ENCODE measurements around the gene KMT2A. TPM values are rescaled to one million over a fixed set of nuclear protein-coding genes. Genes with fewer than 3 reads are reported as not detected.

The KMT2A gene
- total and polyA plus RNA-seq, 8 donors = 4.5 to 98.2 (median 25.9) TPM

DNA sequence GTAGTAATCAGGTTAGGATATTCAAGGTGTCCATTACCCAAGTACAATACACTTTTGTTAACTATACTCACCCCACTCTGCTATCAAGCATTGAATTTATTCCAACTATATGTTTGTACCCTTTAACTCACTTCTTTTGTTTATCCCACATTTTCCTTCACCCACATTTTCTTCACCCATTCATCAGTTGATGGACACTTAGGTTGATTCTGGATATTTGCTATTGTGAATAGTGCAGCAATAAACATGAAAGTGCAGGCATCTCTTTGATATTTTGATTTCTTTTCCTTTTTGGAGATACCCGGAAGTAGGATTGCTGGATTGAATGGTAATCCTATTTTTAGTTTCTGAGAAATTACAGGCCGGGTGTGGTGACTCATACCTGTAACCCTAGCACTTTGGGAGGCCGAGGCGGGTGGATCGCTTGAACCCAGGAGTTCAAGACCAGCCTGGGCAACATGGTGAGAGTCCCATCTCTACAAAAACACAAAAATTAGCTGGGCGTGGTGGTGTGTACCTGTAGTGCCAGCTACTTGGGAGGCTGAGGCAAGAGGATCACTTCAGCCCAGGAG is 101.2 kb downstream of the KMT2A start:
- DNase-seq = no peak
- H3K27ac ChIP-seq = no peak overlapping the region
- TF ChIP-seq CTCF (IDR thresholded peaks at IDR 0.05) = no peak
- TF ChIP-seq POLR2AphosphoS5 (IDR thresholded peaks at IDR 0.05) = no peak
- TF ChIP-seq EP300 (IDR thresholded peaks at IDR 0.05) = no peak
- no peak for TF ChIP-seq POLR2A (IDR thresholded peaks at IDR 0.05)
- H3K36me3 ChIP-seq = peaks cover 0 to 44% (median 30%) of the 10 kb centered on the region in 4 donors
- H3K27me3 ChIP-seq = no peaks in the 10 kb centered on the region
- no peaks in the 10 kb centered on the region for H3K9me3 ChIP-seq
- H3K4me3 ChIP-seq = no peak overlapping the region
- peaks cover 0 to 3% (median under 1%) of the 10 kb centered on the region in 4 donors for H3K4me1 ChIP-seq
- WGBS, 5 donors = 84 to 93% (median 88%) methylated on average over 6 of the region's 6 CpGs
- intact Hi-C loops (cut with DNase I; ENCODE audit: low total_unique reads) = no loop called here

DNA sequence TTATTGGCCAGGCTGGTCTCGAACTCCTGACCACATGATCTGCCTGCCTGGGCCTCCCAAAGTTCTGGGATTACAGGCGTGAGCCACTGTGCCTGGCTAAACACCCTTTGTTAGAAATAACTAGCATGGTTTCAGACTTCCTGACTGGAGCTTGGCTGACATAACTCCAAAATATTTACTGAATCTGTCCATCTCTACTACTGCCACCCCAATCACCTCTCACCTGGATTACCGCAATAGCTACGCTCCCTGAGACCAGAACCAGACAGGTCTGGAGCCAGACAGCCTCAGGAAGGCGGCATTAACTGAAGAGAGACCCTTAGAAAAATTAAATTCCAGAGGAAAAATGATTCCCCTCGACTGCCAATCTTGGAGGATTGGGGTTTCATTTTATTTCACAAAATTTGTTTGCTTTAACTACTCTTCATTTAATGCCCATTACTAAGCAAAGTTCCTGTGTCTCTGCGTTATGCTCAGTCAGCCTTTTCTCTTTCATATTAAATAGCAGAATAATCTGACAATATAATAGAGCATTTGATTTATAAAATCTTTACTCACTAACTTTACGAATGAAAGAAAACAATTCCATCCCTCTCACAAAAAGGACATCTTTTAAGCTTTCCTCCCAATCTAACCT is 107.8 kb downstream of the KMT2A start:
- Histone ChIP-seq H3K9me3 (no peaks in the 10 kb centered on the region), H3K36me3 (peaks cover 0 to 59% (median 53%) of the 10 kb centered on the region in 4 donors), H3K27me3 (no peaks in the 10 kb centered on the region), H3K27ac (no peak overlapping the region), H3K4me1 (peaks cover 0 to 6% (median 0%) of the 10 kb centered on the region in 4 donors), H3K4me3 (no peak overlapping the region)
- no peak for TF ChIP-seq POLR2AphosphoS5 (IDR thresholded peaks at IDR 0.05)
- 94 to 97% (median 94%) methylated on average over 8 of the region's 8 CpGs for WGBS, 5 donors
- intact Hi-C loops (cut with DNase I; ENCODE audit: low total_unique reads) = no loop called here
- DNase-seq = no peak

GRCh38 chr11:118544647-118545010 is 108.3 kb downstream of the KMT2A start:
- H3K9me3 ChIP-seq = no peaks in the 10 kb centered on the region
- H3K4me3 ChIP-seq = no peak overlapping the region
- intact Hi-C loops (cut with DNase I; ENCODE audit: low total_unique reads) = no loop called here
- H3K27ac ChIP-seq = no peak overlapping the region
- peaks cover 0 to 63% (median 54%) of the 10 kb centered on the region in 4 donors for H3K36me3 ChIP-seq
- H3K4me1 ChIP-seq = peaks cover 0 to 6% (median 0%) of the 10 kb centered on the region in 4 donors
- no peak for DNase-seq
- no peaks in the 10 kb centered on the region for H3K27me3 ChIP-seq
- 62 to 79% (median 78%) methylated on average over 3 of the region's 3 CpGs for WGBS, 5 donors
- no peak for TF ChIP-seq POLR2A (IDR thresholded peaks at IDR 0.05)
- TF ChIP-seq CTCF (IDR thresholded peaks at IDR 0.05) = no peak
- no peak for TF ChIP-seq POLR2AphosphoS5 (IDR thresholded peaks at IDR 0.05)
- TF ChIP-seq EP300 (IDR thresholded peaks at IDR 0.05) = no peak

DNA sequence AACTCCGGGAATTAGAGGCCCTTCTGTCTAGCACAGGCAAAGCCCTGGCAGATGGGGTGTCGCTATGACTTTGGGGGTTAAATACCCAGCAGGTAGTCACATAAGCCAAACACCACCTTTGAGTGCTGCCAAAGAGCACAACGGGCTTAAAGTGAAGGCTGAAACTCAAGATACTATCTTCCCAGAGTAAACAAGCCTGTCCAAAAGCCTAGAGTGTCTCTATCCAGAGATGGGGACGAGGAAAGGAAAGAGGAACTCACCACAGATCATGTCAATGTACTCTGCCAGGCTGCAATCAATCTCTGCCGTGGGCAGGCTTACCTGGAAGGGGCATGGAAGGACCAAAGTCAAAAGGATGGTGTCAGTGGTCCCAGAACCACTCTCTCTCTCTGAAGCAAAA is 109.2 kb downstream of the KMT2A start:
- no peak overlapping the region for H3K27ac ChIP-seq
- no peaks in the 10 kb centered on the region for H3K9me3 ChIP-seq
- DNase-seq = no peak
- H3K4me3 ChIP-seq = no peak overlapping the region
- peaks cover 0 to 68% (median 58%) of the 10 kb centered on the region in 4 donors for H3K36me3 ChIP-seq
- WGBS, 5 donors = 64 to 88% (median 84%) methylated on average over 5 of the region's 5 CpGs
- H3K27me3 ChIP-seq = no peaks in the 10 kb centered on the region
- intact Hi-C loops (cut with DNase I; ENCODE audit: low total_unique reads) = no loop called here
- H3K4me1 ChIP-seq = peaks cover 0 to 6% (median 0%) of the 10 kb centered on the region in 4 donors
- TF ChIP-seq CTCF (IDR thresholded peaks at IDR 0.05) (no peak), EP300 (IDR thresholded peaks at IDR 0.05) (no peak)

GRCh38 chr11:118547132-118547531 is 110.8 kb downstream of the KMT2A start:
- intact Hi-C loops (cut with DNase I; ENCODE audit: low total_unique reads) = no loop called here
- Histone ChIP-seq H3K36me3 (peaks cover 5 to 76% (median 67%) of the 10 kb centered on the region in 4 donors), H3K4me3 (no peak overlapping the region), H3K9me3 (no peaks in the 10 kb centered on the region), H3K27ac (no peak overlapping the region), H3K4me1 (peaks cover 0 to 6% (median 0%) of the 10 kb centered on the region in 4 donors), H3K27me3 (no peaks in the 10 kb centered on the region)
- WGBS, 5 donors = 35 to 72% (median 65%) methylated on average over 2 of the region's 2 CpGs
- DNase-seq = no peak
- TF ChIP-seq EP300 (IDR thresholded peaks at IDR 0.05) (no peak), POLR2A (IDR thresholded peaks at IDR 0.05) (no peak), CTCF (IDR thresholded peaks at IDR 0.05) (no peak), POLR2AphosphoS5 (IDR thresholded peaks at IDR 0.05) (no peak)
